Measurements from ENCODE around the gene CFAP52.

- TF ChIP-seq, protein P1, sequence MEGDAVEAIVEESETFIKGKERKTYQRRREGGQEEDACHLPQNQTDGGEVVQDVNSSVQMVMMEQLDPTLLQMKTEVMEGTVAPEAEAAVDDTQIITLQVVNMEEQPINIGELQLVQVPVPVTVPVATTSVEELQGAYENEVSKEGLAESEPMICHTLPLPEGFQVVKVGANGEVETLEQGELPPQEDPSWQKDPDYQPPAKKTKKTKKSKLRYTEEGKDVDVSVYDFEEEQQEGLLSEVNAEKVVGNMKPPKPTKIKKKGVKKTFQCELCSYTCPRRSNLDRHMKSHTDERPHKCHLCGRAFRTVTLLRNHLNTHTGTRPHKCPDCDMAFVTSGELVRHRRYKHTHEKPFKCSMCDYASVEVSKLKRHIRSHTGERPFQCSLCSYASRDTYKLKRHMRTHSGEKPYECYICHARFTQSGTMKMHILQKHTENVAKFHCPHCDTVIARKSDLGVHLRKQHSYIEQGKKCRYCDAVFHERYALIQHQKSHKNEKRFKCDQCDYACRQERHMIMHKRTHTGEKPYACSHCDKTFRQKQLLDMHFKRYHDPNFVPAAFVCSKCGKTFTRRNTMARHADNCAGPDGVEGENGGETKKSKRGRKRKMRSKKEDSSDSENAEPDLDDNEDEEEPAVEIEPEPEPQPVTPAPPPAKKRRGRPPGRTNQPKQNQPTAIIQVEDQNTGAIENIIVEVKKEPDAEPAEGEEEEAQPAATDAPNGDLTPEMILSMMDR (IDR thresholded peaks at IDR 0.05) = no peak
- no peak for TF ChIP-seq POLR2A (IDR thresholded peaks at IDR 0.05)
Observed at GRCh38 chr17:9553181-9553580, 23.3 kb upstream of the CFAP52 start.
